Ovary (tissue), 9 donors: ENCODE data around the gene PRKG2. TPM values are rescaled to one million over a fixed set of nuclear protein-coding genes. Genes with fewer than 3 reads are reported as not detected.

Source experiments
- DNase-seq, 5 donors: peaks; one replicate each; pipeline ENCODE4 v3.0.0-alpha.2; 2019 to 2020
- H3K27ac ChIP-seq, 2 donors: fragments of 200-600 bp; one replicate each; pipeline versions ENCODE4 v1.5.1 to v1.8.0; 2019 to 2022
- H3K27me3 ChIP-seq: fragments of 200-600 bp; one replicate; pipeline ENCODE4 v1.8.0; 2022
- H3K36me3 ChIP-seq: fragments of 200-600 bp; sonication (generic); one replicate; pipeline ENCODE4 v1.5.1; 2019
- H3K4me1 ChIP-seq: one replicate; pipeline ENCODE4 v1.8.1; 2013; ENCODE audit warnings: mild to moderate bottlenecking, moderate library complexity; ENCODE audit not compliant: insufficient read depth
- H3K4me3 ChIP-seq: fragments of 200-600 bp; sonication (generic); one replicate; pipeline ENCODE4 v1.5.1; 2017
- H3K9me3 ChIP-seq, 2 donors: fragments of 200-600 bp in 1 of 2; sonication (generic) in 1 of 2; one replicate each; pipeline versions ENCODE4 v1.5.1 to v1.8.1; 2013 to 2019; ENCODE audit warnings: mild to moderate bottlenecking in 1 of 2, moderate library complexity in 1 of 2
- CTCF ChIP-seq, 3 donors: fragments of 450-650 bp in 2 of 3; fragments of 200-600 bp in 1 of 3; IDR thresholded peaks; one replicate each; pipeline versions ENCODE4 v1.5.1 to v1.8.0; 2016 to 2022; ENCODE audit warnings: antibody characterized with exemption in 3 of 3, mild to moderate bottlenecking in 1 of 3
- EP300 ChIP-seq: sonication (generic); formaldehyde crosslinking; IDR thresholded peaks from one replicate; pipeline ENCODE4 v1.6.1; 2017; ENCODE audit warnings: antibody characterized with exemption
- POLR2A ChIP-seq: fragments of 450-650 bp; IDR thresholded peaks from one replicate; pipeline ENCODE4 v1.6.1; 2017; ENCODE audit warnings: antibody characterized with exemption, mild to moderate bottlenecking, moderate library complexity
- WGBS, 3 donors: extraction: QIAGEN DNeasy Blood & Tissue Kit in 1 of 3; methylation state at CpG; one replicate each; pipeline versions ENCODE4 v1.1.5 to v1.1.7; 2013 to 2017; 5-methylcytosine and 5-hydroxymethylcytosine counted together
- intact Hi-C, 4 donors: fragments of 100-400 bp; cut with DNase I; formaldehyde crosslinking; loops; one replicate each; pipeline versions ENCODE4 v1.11.0 to v1.15.1; 2022 to 2023
- polyA plus RNA-seq, 2 donors: library from polyadenylated mRNA; stranded (reverse); fragments of 200-250 nt in 1 of 2; fragments of 350-450 nt in 1 of 2; fragmentation: Illumina TruSeq in 1 of 2; extraction: RNeasy Lipid Tissue Mini Kit (QIAGEN cat#74804) in 1 of 2; gene quantifications; one replicate each; pipeline ENCODE4 v1.2.3, GENCODE V29; 2013 to 2014
- total RNA-seq, 7 donors: library from RNA; depleted of rRNA in 2 of 7; stranded (reverse); fragments of >200 nt in 2 of 7; fragmentation: NEBNext Ultra II Directional in 3 of 7; extraction: Animal tissue kit (Norgen Biotek cat#: 25700) in 3 of 7; gene quantifications; one replicate each; pipeline versions ENCODE4 v1.1.0 to v1.2.4, GENCODE V29; 2016 to 2023
- donor health status: DM: no; HTN: no; CAD: no; lungs with moderate emphysema.
- donor health status: DM: no; HTN: no; CAD: no.
- donor health status: Bipolar disorder and iron deficiency.
- donor health status: DM: yes; HTN: yes; CAD: no.
- donor health status: DM: no; HTN: no; CAD: no.
- donor health status: DM: yes; HTN: yes; CAD: no.

Gene PRKG2
- total and polyA plus RNA-seq, 9 donors: 0.08 to 0.60 (median 0.16) TPM; not detected in 3

- 96% methylated on average over 4 of the region's 4 CpGs for WGBS, 3 donors
- Histone ChIP-seq H3K4me3 (no peak overlapping the region), H3K4me1 (no peaks in the 10 kb centered on the region), H3K27me3 (no peaks in the 10 kb centered on the region), H3K27ac (no peak overlapping the region), H3K36me3 (no peaks in the 10 kb centered on the region), H3K9me3 (no peaks in the 10 kb centered on the region)
- TF ChIP-seq EP300 (no peak), CTCF (IDR thresholded peaks at IDR 0.05) (no peak), POLR2A (no peak)
- intact Hi-C loops: no loop called here
- no peak for DNase-seq
These were observed 77.1 kb downstream of the PRKG2 start for GRCh38 chr4:81137894-81138293.

GRCh38 chr4:81137446-81137845 lies 77.6 kb downstream of the PRKG2 start:
- H3K27ac ChIP-seq: no peak overlapping the region
- intact Hi-C loops: no loop called here

GRCh38 chr4:81136161-81136905 lies 78.7 kb downstream of the PRKG2 start:
- Histone ChIP-seq H3K9me3 (no peaks in the 10 kb centered on the region), H3K4me3 (no peak overlapping the region), H3K27me3 (no peaks in the 10 kb centered on the region), H3K36me3 (no peaks in the 10 kb centered on the region), H3K4me1 (no peaks in the 10 kb centered on the region), H3K27ac (no peak overlapping the region)
- intact Hi-C loops: no loop called here
- no peak for DNase-seq
- 13 to 19% (median 16%) methylated on average over 8 of the region's 8 CpGs for WGBS, 3 donors
- TF ChIP-seq CTCF (IDR thresholded peaks at IDR 0.05): no peak
- TF ChIP-seq POLR2A: no peak
- TF ChIP-seq EP300: no peak

More at GRCh38 chr4:81137446-81137845, 77.6 kb downstream of the PRKG2 start:
- Histone ChIP-seq H3K4me3 (no peak overlapping the region), H3K4me1 (no peaks in the 10 kb centered on the region), H3K9me3 (no peaks in the 10 kb centered on the region), H3K27me3 (no peaks in the 10 kb centered on the region), H3K36me3 (no peaks in the 10 kb centered on the region)
- TF ChIP-seq CTCF (IDR thresholded peaks at IDR 0.05) (no peak), POLR2A (no peak), EP300 (no peak)
- DNase-seq: no peak
- WGBS, 3 donors: 49 to 67% (median 52%) methylated on average over 3 of the region's 3 CpGs

GRCh38 chr4:81135501-81135900 lies 79.5 kb downstream of the PRKG2 start:
- TF ChIP-seq EP300: no peak
- no peak for TF ChIP-seq POLR2A
- no peak for TF ChIP-seq CTCF (IDR thresholded peaks at IDR 0.05)
- Histone ChIP-seq H3K36me3 (no peaks in the 10 kb centered on the region), H3K4me1 (no peaks in the 10 kb centered on the region), H3K27me3 (no peaks in the 10 kb centered on the region), H3K27ac (no peak overlapping the region), H3K9me3 (no peaks in the 10 kb centered on the region), H3K4me3 (no peak overlapping the region)
- intact Hi-C loops: no loop called here
- 8 to 34% (median 21%) methylated on average over 2 of the region's 2 CpGs for WGBS, 3 donors
- no peak for DNase-seq
